SU-DHL-6 (cell line): ENCODE measurements around the gene GINS1.

Experiments used
- H2AFZ ChIP-seq: fragments of 200-600 bp; sonication (generic); 2 replicates; pipeline ENCODE4 v1.6.1; 2014; ENCODE audit warnings: low read depth, mild to moderate bottlenecking, moderate library complexity, mixed read lengths, antibody characterized with exemption, low read length; ENCODE audit not compliant: severe bottlenecking
- H3F3A ChIP-seq: fragments of 200-600 bp; shearing (Covaris generic); 2 replicates; pipeline ENCODE4 v1.6.0; 2016; ENCODE audit warnings: antibody characterized with exemption, mild to moderate bottlenecking; ENCODE audit not compliant: insufficient read depth
- H3K27ac ChIP-seq: fragments of 200-600 bp; sonication (generic); 2 replicates; pipeline ENCODE4 v1.5.1; 2016; ENCODE audit warnings: low read depth, mild to moderate bottlenecking, low read length, moderate library complexity, mixed read lengths
- H3K27me3 ChIP-seq: fragments of 200-600 bp; sonication (generic), shearing (Covaris generic); 2 replicates; pipeline ENCODE4 v1.6.0; 2014; ENCODE audit warnings: mild to moderate bottlenecking, low read length
- H3K36me3 ChIP-seq: fragments of 200-600 bp; sonication (generic); 2 replicates; pipeline ENCODE4 v1.6.1; 2014; ENCODE audit warnings: mild to moderate bottlenecking, low read length, mixed read lengths
- H3K4me2 ChIP-seq: fragments of 300-600, 200-600 bp; shearing (Covaris generic), sonication (generic); 2 replicates; pipeline ENCODE4 v1.6.0; 2014; ENCODE audit warnings: low read length, low read depth, mild to moderate bottlenecking; ENCODE audit not compliant: poor library complexity, severe bottlenecking
- H3K4me3 ChIP-seq: fragments of 200-600 bp; sonication (generic); 2 replicates; pipeline ENCODE4 v1.5.1; 2014; ENCODE audit warnings: antibody characterized with exemption, low read length, mild to moderate bottlenecking, mixed read lengths; ENCODE audit not compliant: insufficient read depth, poor library complexity, severe bottlenecking
- H3K79me2 ChIP-seq: fragments of 200-600 bp; sonication (generic); 2 replicates; pipeline ENCODE4 v1.6.1; 2014; ENCODE audit warnings: mild to moderate bottlenecking, low read length, moderate library complexity; ENCODE audit not compliant: insufficient read depth
- H3K9ac ChIP-seq: fragments of 200-600 bp; sonication (generic); 2 replicates; pipeline ENCODE4 v1.7.0; 2014; ENCODE audit warnings: mild to moderate bottlenecking, low read length
- H3K9me2 ChIP-seq: fragments of 200-600 bp; sonication (generic); replicated peaks from 2 replicates; pipeline ENCODE4 v1.6.1; 2014; ENCODE audit warnings: low read length; ENCODE audit not compliant: insufficient read depth
- H3K9me3 ChIP-seq: fragments of 200-600 bp; sonication (generic); 2 replicates; pipeline ENCODE4 v1.6.1; 2014; ENCODE audit warnings: low read length, mixed read lengths; ENCODE audit not compliant: insufficient read depth
- H4K20me1 ChIP-seq: fragments of 200-600 bp; sonication (generic); 2 replicates; pipeline ENCODE4 v1.6.1; 2014; ENCODE audit warnings: low read depth, mild to moderate bottlenecking, antibody characterized with exemption, low read length, moderate library complexity, mixed read lengths
- CTCF ChIP-seq: fragments of 200-600 bp; sonication (generic); IDR thresholded peaks from one replicate; pipeline ENCODE4 v1.5.1; 2017; ENCODE audit warnings: antibody characterized with exemption, mild to moderate bottlenecking, low read length, moderate library complexity; ENCODE audit not compliant: insufficient read depth, poor library complexity, severe bottlenecking
- EZH2phosphoT487 ChIP-seq: fragments of 200-600 bp; sonication (generic), shearing (Covaris generic); conservative IDR thresholded peaks from 2 replicates; pipeline ENCODE4 v1.6.1; 2018; ENCODE audit warnings: mild to moderate bottlenecking, antibody characterized with exemption, low read length, moderate library complexity, mixed read lengths

GINS1 gene

GRCh38 chr20:25484224-25484846 is 76.9 kb downstream of the GINS1 start:
- H3K36me3 ChIP-seq: no peaks in the 10 kb centered on the region
- H3K9me3 ChIP-seq: no peaks in the 10 kb centered on the region
- H3K4me2 ChIP-seq: no peak overlapping the region

GRCh38 chr20:25484911-25485511 is 77.5 kb downstream of the GINS1 start:
- Histone ChIP-seq H3K79me2 (no peaks in the 10 kb centered on the region), H3K27me3 (no peaks in the 10 kb centered on the region), H3F3A (no peaks in the 10 kb centered on the region), H3K4me2 (no peak overlapping the region), H2AFZ (no peak overlapping the region), H3K4me3 (no peak overlapping the region), H3K9me3 (no peaks in the 10 kb centered on the region), H4K20me1 (no peaks in the 10 kb centered on the region), H3K9me2 (no peaks in the 10 kb centered on the region), H3K27ac (no peak overlapping the region), H3K36me3 (no peaks in the 10 kb centered on the region), H3K9ac (no peak overlapping the region)
- TF ChIP-seq CTCF: no peak
- no peak for TF ChIP-seq EZH2phosphoT487

More at GRCh38 chr20:25484224-25484846, 76.9 kb downstream of the GINS1 start:
- Histone ChIP-seq H4K20me1 (no peaks in the 10 kb centered on the region), H2AFZ (no peak overlapping the region), H3K9me2 (no peaks in the 10 kb centered on the region), H3K27me3 (no peaks in the 10 kb centered on the region), H3K27ac (no peak overlapping the region), H3K9ac (no peak overlapping the region), H3K79me2 (no peaks in the 10 kb centered on the region), H3F3A (no peaks in the 10 kb centered on the region), H3K4me3 (no peak overlapping the region)
- TF ChIP-seq CTCF (no peak), EZH2phosphoT487 (no peak)

GRCh38 chr20:25485872-25486271 is 78.4 kb downstream of the GINS1 start:
- TF ChIP-seq CTCF (no peak), EZH2phosphoT487 (no peak)
- Histone ChIP-seq H4K20me1 (no peaks in the 10 kb centered on the region), H3K27me3 (no peaks in the 10 kb centered on the region), H3K4me3 (no peak overlapping the region), H2AFZ (no peak overlapping the region), H3K79me2 (no peaks in the 10 kb centered on the region), H3K4me2 (no peak overlapping the region), H3K9me3 (no peaks in the 10 kb centered on the region), H3K36me3 (no peaks in the 10 kb centered on the region), H3K9me2 (no peaks in the 10 kb centered on the region), H3F3A (no peaks in the 10 kb centered on the region), H3K27ac (no peak overlapping the region), H3K9ac (no peak overlapping the region)
